ENCODE data around the gene MPL. TPM values are rescaled to one million over a fixed set of nuclear protein-coding genes. Genes with fewer than 3 reads are reported as not detected.

Gene MPL
- total RNA-seq, 1 experiment from 2014 or later, result 0.15 TPM

GRCh38 chr1:43402089-43402865 is 64.7 kb downstream of the MPL start (continued):
- TF ChIP-seq CDX4 (CRISPR knock-in tag; IDR thresholded peaks at IDR 0.05; ENCODE audit: borderline replicate concordance) (no peak), E2F4 (CRISPR knock-in tag; IDR thresholded peaks at IDR 0.05; ENCODE audit: borderline replicate concordance, low read depth) (no peak), ZNF671 (CRISPR knock-in tag; IDR thresholded peaks at IDR 0.05) (no peak)

Small RNA genes within 50 kb of the gene (microRNA-seq; reads per million reads assigned to microRNA genes)
- gene MIR6734 (ENCODE audit: borderline number of aligned reads), result not detected

Other genes with a start within 250 kb of the MPL start
- gene EBNA1BP2, start 165.5 kb upstream of the MPL start, total RNA-seq (2021), result 66.7 to 93.7 TPM (median 67.7 TPM) in 3 replicates
- 0.27 to 0.78 TPM (median 0.42 TPM) in 3 replicates for gene CFAP57, start 165.5 kb upstream of the MPL start, total RNA-seq (2021)
- gene TMEM125, start 67.8 kb upstream of the MPL start, total RNA-seq (2021), result 21.5 to 27.8 TPM (median 25.1 TPM) in 3 replicates
- 11.7 to 14.0 TPM (median 12.8 TPM) in 3 replicates for gene C1orf210, start 52.2 kb upstream of the MPL start, total RNA-seq (2021)
- gene TIE1, start 36.8 kb upstream of the MPL start, total RNA-seq (2021), result 2.5 to 3.7 TPM (median 2.6 TPM) in 3 replicates
- gene CDC20, start 21.2 kb downstream of the MPL start, total RNA-seq (2021), result 246 to 280 TPM (median 265 TPM) in 3 replicates
- gene ELOVL1, start 30.2 kb downstream of the MPL start, total RNA-seq (2021), result 22.6 to 26.6 TPM (median 24.1 TPM) in 3 replicates
- 17.7 to 19.5 TPM (median 18.0 TPM) in 3 replicates for gene MED8, start 52.0 kb downstream of the MPL start, total RNA-seq (2021)
- 20.2 to 28.4 TPM (median 21.5 TPM) in 3 replicates for gene SZT2, start 52.1 kb downstream of the MPL start, total RNA-seq (2021)
- 23.2 to 24.5 TPM (median 24.2 TPM) in 3 replicates for gene HYI, start 116.1 kb downstream of the MPL start, total RNA-seq (2021)
- gene PTPRF, start 193.1 kb downstream of the MPL start, total RNA-seq (2021), result 248 to 295 TPM (median 275 TPM) in 3 replicates